RPMI7951 (cell line): Measurements from ENCODE around the gene ARGFX. TPM values are rescaled to one million over a fixed set of nuclear protein-coding genes. Genes with fewer than 3 reads are reported as not detected.
"Not testable (repeated sequence)": the region's sequence is repeated elsewhere in the genome, so short reads cannot be mapped to it uniquely, and the experiment has no call there.

Experiments used
- DNase-seq: peaks from one replicate; pipeline ENCODE4 v3.0.0-alpha.2; 2012; ENCODE audit warnings: low read depth
- total RNA-seq: library from RNA; depleted of rRNA; stranded (reverse); fragments of >200 nt; shearing (Covaris generic); gene quantifications from 2 replicates; pipeline ENCODE4 v1.2.3, GENCODE V29; 2014; rRNA removed

ARGFX gene
- total RNA-seq = not detected in 2 replicates

DNA sequence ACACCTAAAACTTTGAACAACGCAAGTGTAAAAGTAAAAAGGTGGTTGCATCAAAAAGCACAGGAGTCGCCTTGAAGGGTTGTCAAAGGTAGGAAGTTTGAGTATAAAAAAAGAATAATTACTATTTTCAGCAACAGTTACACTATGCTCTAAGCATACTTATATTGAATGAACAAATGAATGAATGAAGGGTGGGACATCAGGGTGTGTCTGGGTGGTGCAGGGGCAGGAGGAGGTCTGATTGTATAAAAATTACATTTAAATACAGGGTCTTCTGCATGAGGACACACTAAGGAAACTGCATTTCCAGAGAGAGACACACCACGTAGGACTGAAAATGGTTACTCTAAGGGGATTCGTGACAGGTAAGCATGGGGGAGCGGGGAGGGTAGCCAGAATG, at the start of gene ARGFX:
Gene ARGFX (plus strand): TSS at position 301 of the 400 bp plus-strand sequence. CDS start 2,765 bp downstream, outside the sequence.
- DNase-seq = no peak

DNA sequence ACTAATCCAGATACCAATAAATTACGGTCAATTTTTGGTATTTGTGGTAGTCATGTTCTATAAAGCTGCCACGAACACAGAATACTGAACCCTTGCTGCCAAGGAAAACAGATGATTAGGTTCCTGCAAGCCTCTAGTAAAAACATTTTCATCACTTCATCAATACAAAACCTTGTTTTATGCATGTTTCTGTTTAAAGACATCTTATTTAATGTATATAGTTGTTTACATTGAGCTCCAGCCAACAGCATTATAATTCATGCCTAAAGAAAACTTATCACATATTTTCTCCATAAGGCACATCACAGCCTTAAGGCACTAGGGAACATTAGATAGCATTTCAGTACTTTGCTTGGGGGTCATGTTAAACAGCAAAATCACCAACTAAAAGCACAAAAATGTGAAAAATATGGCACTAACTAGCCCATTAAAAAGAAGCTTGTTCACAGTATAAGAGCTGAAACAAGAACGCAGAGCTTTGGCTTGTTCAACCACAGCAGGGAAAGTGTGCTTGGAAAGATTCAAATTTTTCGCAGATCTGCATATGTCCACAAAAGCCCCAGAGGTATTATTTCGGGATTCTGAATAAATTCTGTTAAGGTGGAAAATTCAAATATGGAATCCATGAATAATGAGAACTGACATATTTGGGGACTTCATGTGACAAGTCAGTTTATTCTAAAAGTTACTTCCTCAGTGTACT, 49.6 kb upstream of the ARGFX start:
- no peak for DNase-seq

DNA sequence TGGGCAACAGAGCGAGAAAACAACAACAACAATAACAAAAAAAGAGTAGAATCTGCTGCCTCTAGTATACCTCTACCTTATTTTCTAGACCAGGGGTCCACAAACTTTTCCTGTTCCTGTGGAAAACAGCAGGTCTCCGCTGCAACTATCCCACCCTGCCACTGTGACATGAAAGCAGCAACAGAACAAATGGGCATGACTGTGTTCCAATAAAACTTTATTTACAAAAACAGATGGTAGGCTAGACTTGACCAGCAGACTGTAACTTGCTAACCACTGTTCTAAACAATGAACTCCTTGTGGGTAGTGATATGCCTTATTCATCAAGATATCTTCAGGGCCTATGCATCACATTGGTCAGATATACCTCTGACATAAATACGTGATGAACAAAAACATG, 47.2 kb upstream of the ARGFX start:
- DNase-seq = no peak

DNA sequence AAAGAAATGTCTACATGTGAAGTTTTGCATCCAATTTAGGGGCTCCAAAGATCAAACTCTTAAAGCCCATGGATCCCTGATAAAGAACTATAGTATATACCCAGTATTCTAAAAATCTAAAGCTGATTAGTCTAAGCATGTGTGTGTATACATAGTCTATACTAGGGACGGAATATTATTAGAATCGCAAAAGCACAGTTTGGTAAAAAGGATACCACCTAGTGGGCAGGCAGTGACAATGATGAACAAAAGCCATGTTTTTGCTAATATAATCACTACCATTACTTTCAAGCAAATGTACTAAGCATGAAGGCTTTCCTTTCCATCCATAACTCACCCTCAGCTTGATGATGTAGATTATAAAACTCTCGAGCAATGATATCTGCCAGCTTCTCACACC, 38.4 kb upstream of the ARGFX start:
- DNase-seq = no peak

DNA sequence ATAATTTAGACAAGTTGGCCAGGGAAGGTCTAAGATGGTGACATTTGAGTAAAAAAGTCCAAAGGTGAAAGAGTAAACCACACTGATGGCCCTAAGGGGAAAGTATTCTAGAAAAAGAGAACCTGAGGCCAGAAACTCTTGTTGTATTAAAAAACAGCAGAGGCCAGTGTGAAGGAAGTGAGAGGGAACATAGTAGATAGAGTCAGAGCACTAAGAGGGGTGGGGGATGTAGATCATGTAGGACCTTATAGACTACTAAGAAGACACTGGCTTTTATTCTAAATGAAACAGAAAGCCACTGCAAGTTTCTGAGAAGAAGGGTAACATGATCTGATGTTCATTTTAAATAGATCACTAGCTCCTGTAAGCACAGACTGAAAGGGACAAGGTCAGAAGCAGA, 36.5 kb upstream of the ARGFX start:
- DNase-seq = no peak

DNA sequence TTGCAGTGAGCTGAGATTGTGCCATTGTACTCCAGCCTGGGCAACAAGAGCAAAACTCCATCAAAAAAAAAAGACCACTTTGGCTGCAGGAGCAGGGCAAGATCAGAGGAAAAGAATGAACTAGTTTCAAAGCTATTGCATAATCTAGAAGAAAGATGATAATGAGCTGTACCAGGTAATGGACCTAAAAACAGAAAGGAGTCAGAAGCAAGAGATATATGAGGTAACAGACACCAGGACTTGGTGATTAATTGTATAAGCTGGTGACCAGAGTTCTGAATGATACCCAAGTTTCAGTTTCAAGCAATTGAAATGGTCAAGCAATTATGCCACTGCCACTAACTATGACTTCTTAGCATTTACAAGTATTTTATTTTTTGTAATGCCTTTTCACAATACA, 24.8 kb upstream of the ARGFX start:
- DNase-seq = no peak

DNA sequence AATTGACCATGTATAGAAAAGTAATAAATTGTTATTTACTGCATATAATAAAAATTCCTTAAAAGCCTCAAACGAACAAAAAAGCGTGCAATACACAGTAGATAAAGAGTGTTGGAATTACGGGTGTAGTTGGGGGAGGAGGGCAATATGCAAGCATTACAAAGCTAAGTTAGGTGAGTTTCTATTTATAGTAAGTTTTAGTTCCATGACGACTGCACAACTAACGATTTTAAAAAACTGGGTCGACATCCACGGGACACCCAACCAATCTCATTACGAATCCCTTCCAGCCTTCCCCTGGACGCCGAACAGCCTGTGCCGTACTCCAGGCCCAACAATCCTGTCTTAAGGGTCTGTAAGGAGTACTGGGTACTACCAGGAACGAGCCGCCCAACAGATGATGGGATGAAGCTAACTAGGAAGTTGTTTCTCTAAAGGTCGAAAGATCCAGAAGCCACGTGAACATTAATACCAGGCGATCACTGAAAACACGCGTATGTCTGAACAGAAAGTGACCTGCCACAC, 22.6 kb upstream of the ARGFX start:
- peak; percentile 15 for DNase-seq

DNA sequence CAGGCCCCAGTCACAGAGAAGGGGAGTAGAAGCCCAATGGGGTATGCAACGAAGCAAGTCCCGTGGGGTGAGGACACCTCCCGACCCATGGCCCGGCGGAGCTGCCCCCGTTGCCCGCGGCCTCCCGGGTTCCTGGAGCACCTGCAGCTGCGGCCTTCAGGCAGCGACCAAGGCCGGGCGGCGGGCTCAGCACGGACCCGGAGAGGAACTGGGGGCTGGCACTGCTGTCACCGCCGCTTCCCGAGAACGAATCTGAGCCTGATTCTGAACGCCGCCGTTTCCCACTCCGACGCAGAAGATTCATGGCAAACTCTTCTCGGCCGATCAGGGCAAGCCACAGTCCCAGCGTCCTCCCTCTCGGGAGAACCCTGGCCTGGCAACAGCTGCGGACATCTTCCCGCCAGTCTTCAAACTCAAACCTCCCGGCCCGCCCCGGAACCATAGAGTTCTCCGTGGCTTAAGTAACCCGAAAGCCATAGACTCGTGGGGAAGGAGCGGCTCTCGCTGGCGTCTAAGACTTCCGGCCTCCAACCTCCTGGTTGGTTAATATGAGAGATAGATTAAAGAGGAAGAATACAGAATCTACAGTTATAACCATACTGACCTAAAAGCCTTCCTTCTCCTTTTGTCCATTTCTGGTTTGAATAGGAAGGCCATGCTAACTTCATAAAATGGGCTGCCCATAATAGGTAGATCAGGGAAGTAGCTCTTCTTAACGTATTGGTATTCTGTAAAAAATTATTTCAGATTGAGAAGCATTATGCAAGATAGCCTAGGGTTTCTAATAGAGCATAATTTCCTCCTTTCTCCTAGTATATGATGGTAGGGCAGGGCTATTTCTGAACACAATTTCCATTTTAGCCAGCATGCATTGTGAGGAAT, 21.9 kb upstream of the ARGFX start, which contains the start of gene POLQ:
Gene POLQ (minus strand): TSS at position 415 of the 882 bp plus-strand sequence. CDS start 111 bp downstream, at position 304.
- DNase-seq = peak; percentile 96

DNA sequence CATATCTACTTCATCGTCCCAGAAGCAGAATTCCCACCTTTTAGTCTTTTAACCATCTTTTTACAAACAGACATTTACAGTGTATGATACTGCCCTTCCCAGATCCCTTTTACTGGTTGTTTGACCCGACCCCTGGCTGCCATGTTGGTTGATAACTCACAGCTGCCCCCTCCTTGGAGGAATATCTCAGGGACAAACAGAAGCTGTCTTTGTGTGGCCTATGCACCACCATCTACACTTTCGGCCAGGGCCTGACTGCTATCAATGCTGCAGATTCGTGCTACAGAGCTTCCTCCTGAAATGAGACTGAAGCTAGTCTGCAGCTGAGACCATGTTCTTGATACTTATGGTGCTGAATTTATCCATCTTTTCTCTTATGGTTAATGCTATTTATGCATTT, 15.4 kb upstream of the ARGFX start:
- peak; percentile 23 for DNase-seq

DNA sequence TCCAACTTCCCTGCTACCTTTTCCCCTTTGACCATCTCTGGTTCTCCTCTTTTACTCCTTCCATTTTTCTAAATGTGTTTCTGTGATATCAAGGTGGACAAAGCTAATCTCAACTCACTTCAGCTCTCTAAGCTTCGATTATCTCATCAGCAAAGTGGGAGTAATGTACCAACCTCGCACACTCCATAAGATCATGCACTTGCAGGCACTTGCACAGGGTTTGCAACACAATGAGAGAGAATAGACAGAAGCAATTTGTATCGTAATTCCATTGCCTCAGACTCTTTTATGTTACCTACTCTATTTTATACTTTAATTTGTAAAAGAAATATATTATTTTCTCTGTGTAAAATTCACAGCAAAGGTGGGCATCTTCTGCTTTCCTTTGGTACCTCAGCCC, 15.0 kb upstream of the ARGFX start:
- DNase-seq = no peak

DNA sequence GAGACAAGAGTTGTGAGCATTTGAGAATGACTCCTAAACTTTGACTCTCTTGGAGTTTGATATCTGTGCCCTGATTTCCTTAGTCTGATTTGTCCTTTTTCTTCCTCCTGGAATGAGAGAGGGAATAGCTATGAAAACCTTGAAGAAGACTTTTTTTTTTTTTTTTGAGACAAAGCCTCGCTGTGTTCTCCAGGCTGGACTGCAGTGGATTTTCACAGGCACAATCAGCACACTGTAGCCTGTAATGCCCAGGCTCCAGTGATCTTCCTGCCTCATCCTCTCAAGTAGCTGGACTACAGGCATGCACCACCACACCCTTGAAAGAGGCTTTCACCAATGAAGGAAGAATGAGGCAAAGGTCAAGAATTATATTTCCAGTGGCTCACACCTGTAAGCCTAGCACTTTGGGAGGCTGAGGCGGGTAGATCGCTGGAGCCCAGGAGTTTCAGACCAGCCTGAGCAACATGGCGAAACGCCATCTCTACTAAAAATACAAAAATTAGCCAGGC, 10.3 kb upstream of the ARGFX start:
- no peak for DNase-seq

DNA sequence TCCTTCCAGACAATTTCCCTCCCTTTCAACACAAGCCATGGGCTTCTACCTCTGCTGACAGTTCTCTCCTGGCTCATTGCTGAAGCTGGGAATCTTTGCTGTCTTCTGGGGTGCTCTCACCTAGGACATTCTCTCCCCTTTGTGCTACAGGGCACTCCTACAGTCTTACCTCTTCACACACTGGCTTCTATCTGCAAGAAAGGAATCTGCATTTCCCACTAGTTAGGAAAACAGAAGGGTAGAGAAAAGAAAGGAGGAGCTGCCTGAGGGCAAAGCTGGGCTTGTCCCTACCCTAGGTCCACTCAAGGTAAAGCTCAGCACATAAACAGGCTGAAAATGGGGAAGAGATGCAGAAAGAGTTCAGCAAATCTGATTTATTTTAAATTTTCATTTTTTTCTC, 5.6 kb upstream of the ARGFX start:
- no peak for DNase-seq

DNA sequence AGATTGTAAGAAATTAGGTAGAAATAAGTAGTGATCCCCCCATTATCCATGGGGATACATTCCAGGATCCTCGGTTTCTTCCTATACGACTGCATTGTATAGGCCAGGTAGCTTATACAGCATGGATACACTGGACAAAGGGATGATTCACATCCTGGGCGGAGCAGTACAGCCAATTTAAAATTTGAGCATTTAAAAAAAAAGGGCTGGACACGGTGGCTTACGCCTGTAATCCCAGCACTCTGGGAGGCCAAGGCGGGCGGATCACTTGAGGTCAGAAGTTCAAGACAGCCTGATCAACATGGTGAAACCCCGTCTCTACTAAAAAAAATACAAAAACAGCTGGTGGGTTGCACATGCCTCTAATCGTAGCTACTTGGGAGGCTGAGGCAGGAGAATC, 976 bp upstream of the ARGFX start:
- DNase-seq = no peak

DNA sequence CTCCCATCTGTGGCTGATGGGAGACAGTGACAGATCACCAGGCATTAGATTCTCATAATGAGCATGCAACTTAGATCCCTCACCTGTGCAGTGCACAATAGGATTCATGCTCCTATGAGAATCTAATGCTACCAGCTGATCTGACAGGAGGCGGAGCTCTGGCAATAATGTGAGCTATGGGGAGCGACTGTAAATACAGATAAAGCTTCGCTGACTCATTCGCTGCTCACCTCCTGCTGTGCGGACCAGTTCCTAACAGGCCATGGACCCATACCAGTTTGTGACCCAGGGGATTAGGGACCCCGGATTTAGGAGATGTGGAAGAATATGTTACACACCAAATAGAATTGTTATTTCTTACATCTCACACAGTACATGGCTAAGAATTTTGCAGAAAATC, 6.7 kb downstream of the ARGFX start:
- peak; percentile 40 for DNase-seq

DNA sequence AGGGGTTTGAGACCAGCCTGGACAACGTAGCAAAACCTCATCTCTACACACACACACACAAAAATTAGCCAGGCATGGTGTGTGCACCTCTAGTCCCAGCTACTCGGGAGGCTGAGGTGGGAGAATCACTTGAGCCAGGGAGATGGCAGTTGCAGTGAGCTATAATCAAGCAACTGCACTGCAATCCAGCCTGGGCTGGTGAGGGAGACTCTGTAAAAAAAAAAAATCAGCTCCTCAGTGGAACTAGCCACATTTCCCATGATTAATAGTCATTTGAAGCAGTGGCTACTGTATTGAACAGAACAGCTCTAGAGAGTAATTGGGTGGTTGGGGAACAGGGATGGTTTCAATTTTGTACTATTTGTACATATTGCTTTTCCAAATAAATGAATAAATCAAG, 13.9 kb downstream of the ARGFX start:
- DNase-seq = no peak

DNA sequence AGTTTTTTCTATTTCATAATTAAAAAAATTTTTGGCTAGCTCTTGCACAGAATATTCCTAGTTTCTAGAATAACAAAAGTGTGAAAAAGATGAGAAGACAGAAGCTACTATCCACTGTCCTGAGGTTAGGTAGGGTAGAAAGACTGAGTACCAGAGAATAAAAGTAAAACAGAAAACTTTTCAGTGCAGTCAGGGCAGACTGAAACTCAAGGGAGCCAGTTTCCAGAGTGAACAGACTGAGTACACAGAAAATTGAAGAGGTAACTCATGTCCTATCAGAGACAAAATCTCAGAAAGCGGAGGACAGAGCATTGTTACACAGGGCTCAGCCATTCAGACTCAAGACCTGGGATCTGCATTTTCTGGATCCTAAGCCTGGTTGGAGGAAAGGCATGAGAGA, 16.7 kb downstream of the ARGFX start:
- no peak for DNase-seq

DNA sequence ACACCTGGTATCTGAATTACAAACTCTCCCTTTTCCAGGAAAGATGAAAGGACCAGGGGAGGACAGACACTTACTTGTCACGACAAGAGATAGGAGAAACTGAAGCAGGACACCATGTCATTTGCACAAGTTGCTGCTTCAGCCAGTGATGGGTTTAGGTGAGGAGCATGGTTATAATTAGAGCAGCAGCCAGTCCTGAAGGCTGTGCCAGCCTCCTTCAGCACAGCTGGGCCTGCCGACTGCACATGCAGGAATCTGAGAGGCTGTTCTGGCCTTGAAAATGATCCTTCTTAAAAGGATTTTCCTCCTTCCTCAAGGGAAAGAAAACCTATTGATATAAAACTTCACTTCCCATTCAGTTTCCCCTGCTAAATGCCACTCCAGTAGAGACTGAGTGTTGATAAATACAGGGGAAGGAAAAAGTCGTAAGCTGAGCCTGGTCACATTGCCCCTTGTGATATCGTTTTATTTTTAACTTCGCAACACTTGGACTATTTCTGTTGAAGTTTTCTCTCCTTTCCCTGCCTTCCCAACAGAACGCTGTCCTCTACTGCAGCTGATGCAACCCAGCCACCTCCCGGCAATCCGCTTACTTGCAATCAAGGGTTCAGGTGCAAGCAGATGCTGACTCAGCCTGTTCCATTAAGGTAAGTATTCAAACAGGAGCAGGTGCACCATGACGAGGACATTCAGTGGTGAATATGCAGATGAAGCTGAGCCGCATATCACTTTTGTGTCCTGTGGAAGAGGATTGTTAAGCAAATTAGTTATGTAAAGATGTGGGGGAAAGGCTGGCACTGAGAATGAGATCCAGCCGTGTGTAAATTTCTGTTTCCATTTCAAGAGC, 25.3 kb downstream of the ARGFX start, which contains the start of gene FBXO40:
Gene FBXO40 (plus strand): TSS at position 524 of the 847 bp plus-strand sequence. CDS start 27,197 bp downstream, outside the sequence.
- DNase-seq = no peak

DNA sequence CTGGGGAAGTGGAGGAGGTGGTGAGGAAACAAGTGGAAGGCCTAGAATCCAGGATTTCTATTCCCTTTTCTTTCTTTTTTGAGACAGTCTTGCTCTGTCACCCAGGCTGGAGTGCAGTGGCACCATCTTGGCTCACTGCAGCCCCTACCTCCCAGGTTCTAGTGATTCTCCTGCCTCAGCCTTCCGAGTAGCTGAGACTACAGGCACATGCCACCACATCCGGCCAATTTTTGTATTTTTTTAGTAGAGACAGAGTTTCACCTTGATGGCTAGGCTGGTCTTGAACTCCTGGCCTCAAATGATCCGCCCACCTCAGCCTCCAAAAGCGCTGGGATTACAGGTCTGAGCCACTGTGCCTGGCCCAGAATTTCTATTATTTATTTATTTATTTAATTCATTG, 26.1 kb downstream of the ARGFX start:
- not testable (repeated sequence) for DNase-seq

DNA sequence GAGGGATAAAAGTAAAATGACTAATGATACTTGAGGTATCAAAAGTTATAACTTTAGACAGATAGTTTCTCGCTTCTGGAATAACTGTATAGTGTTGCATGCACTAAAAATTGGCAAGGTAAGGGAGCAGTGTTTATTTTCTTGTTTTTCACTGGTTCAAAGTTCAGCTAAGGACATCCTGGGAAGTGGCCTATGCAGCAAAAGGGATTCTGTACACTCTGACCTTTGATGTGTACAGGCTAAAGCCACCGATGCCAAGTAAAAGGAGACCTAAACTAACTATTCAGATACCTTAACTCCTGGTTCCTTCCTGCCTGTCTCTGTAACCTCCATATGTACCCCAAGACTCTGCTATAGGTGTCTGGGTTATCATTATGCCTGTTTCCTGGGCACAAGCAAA, 27.1 kb downstream of the ARGFX start:
- no peak for DNase-seq

DNA sequence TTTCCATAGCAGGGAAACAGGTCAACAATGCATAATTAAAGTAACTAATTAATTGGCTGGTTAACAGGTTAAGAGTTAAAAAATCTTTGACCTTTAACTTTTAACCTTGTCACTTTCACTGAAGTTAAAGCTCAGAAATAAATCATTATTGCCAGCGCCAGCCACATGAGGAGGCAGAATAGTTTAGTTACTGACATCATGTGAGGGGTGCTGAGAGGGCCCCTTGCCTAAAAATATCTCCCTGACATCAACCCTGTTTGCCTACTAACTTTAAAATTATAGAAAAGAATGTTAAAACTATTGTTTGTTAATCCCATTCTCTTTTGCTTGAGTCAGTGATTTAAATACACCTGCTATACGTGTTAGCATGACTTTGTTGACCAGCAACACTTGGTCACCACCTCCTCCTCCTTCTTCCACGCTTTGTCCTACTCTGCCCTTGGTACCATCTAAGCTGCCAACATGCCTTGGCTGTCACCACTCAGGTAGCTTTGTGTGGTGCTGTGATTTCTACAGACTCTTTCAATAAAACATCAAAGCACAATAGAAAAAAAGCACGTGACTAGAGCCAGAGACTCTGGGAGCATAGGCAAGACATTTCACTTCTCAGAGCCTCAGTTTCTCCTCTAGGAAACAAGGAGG, 28.1 kb downstream of the ARGFX start:
- DNase-seq = no peak

DNA sequence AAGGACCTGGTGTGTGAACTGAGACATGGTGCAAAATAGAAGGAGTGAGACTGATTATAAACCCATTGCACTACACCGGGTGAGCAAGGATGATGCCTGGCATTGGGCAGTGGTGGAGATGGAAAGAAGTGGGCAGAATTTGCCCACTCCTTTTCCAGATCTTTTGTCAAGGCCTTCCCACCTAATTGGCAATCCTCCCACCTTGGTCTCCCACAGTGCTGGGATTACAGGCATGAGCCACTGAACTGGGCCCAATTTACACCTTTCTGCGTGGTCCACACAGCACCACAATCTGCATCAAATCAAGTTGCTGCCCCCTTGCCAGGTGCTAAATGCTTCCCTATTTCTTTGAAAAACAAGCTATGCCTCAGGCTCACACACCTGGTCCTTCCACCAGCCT, 30.8 kb downstream of the ARGFX start:
- DNase-seq = no peak
